HFFc6 (cell line): ENCODE data around the gene PROC. TPM values are rescaled to one million over a fixed set of nuclear protein-coding genes. Genes with fewer than 3 reads are reported as not detected.
A peak's percentile ranks its signal among the peaks of the same experiment; 100 is the strongest.

Source experiments
- DNase-seq: peaks from one replicate; pipeline ENCODE4 v3.0.0-alpha.2; 2018
- H3K27ac Mint-ChIP-seq: 2 replicates; pipeline ENCODE4 v1.8.0; 2020; ENCODE audit warnings: mild to moderate bottlenecking, mixed read lengths
- H3K27me3 Mint-ChIP-seq: 2 replicates; pipeline ENCODE4 v1.8.0; 2021; ENCODE audit warnings: mild to moderate bottlenecking, moderate library complexity, mixed read lengths; ENCODE audit not compliant: insufficient read depth
- H3K36me3 Mint-ChIP-seq: 2 replicates; pipeline ENCODE4 v1.8.0; 2021; ENCODE audit warnings: low read depth, mixed read lengths
- H3K4me1 Mint-ChIP-seq: 2 replicates; pipeline ENCODE4 v1.8.0; 2020; ENCODE audit warnings: low read depth, mixed read lengths
- H3K4me3 Mint-ChIP-seq: 2 replicates; pipeline ENCODE4 v1.8.0; 2020; ENCODE audit warnings: mild to moderate bottlenecking, moderate library complexity, mixed read lengths
- H3K9me3 Mint-ChIP-seq: 2 replicates; pipeline ENCODE4 v1.8.0; 2020; ENCODE audit warnings: mild to moderate bottlenecking, mixed read lengths
- CTCF ChIP-seq: fragments of 200-600 bp; sonication (generic); IDR thresholded peaks from 2 replicates; pipeline ENCODE4 v1.5.0; 2021; ENCODE audit warnings: antibody characterized with exemption, mild to moderate bottlenecking
- total RNA-seq, 6 experiments: library from RNA; stranded (reverse); fragmentation: NEBNext Ultra II Directional; extraction: Animal tissue kit (Norgen Biotek cat#: 25700); gene quantifications; 2 replicates in 1 of 6; 3 replicates in 5 of 6; pipeline ENCODE4 v1.2.3, GENCODE V29; 2021

The PROC gene
- total RNA-seq, 6 experiments from 2014 or later: not detected

GRCh38 chr2:127421116-127421800 lies 3.0 kb downstream of the PROC start:
- H3K4me1 Mint-ChIP-seq: peaks cover 8% of the 10 kb centered on the region
- H3K36me3 Mint-ChIP-seq: no peaks in the 10 kb centered on the region
- H3K27me3 Mint-ChIP-seq: peaks cover 15% of the 10 kb centered on the region
- no peak for TF ChIP-seq CTCF
- DNase-seq: no peak
- H3K4me3 Mint-ChIP-seq: no peak overlapping the region
- H3K9me3 Mint-ChIP-seq: no peaks in the 10 kb centered on the region
- no peak overlapping the region for H3K27ac Mint-ChIP-seq

- H3K4me3 Mint-ChIP-seq: no peak overlapping the region
- no peaks in the 10 kb centered on the region for H3K36me3 Mint-ChIP-seq
- H3K4me1 Mint-ChIP-seq: peaks cover 8% of the 10 kb centered on the region
- H3K9me3 Mint-ChIP-seq: no peaks in the 10 kb centered on the region
- H3K27ac Mint-ChIP-seq: no peak overlapping the region
- DNase-seq: no peak
- no peak for TF ChIP-seq CTCF
- H3K27me3 Mint-ChIP-seq: peaks cover 13% of the 10 kb centered on the region
Measured at GRCh38 chr2:127421871-127422558, 3.8 kb downstream of the PROC start.

GRCh38 chr2:127422559-127423477 lies 4.6 kb downstream of the PROC start:
- TF ChIP-seq CTCF: no peak
- Mint-ChIP-seq H3K27ac (no peak overlapping the region), H3K4me3 (peak overlapping the region; percentile 69; the same call in 1 of the 2 replicates), H3K9me3 (no peaks in the 10 kb centered on the region), H3K36me3 (no peaks in the 10 kb centered on the region), H3K27me3 (peaks cover 13% of the 10 kb centered on the region), H3K4me1 (peaks cover 8% of the 10 kb centered on the region)
- DNase-seq: no peak

- Mint-ChIP-seq H3K27ac (no peak overlapping the region), H3K4me3 (peak overlapping the region; percentile 69), H3K36me3 (no peaks in the 10 kb centered on the region), H3K27me3 (peaks cover 13% of the 10 kb centered on the region), H3K4me1 (peaks cover 8% of the 10 kb centered on the region), H3K9me3 (no peaks in the 10 kb centered on the region)
- no peak for DNase-seq
- TF ChIP-seq CTCF: no peak
Measured at GRCh38 chr2:127423478-127423843, 5.2 kb downstream of the PROC start.

- Mint-ChIP-seq H3K4me3 (peak overlapping the region; percentile 69), H3K9me3 (no peaks in the 10 kb centered on the region), H3K27me3 (peaks cover 13% of the 10 kb centered on the region), H3K36me3 (no peaks in the 10 kb centered on the region), H3K27ac (no peak overlapping the region), H3K4me1 (peaks cover 8% of the 10 kb centered on the region)
- TF ChIP-seq CTCF: peak; percentile 48; the same call in 1 of the 2 replicates
- no peak for DNase-seq
Measured at GRCh38 chr2:127423880-127424279, 5.7 kb downstream of the PROC start.
